Caco-2 (cell line): ENCODE measurements around the gene LRP6. TPM values are rescaled to one million over a fixed set of nuclear protein-coding genes. Genes with fewer than 3 reads are reported as not detected.

Experiments
- BruUV-seq: library from RNA; stranded (reverse); fragments of 400-500 nt; replicated peaks from 2 replicates; lab custom pipeline; 2021; lab: Mats Ljungman, UMichigan
- CTCF ChIA-PET: fragments of 300-600 bp; sonication (Branson Sonifier 250); formaldehyde crosslinking; loops from one replicate; lab custom pipeline; 2022; ENCODE audit warnings: antibody characterized with exemption; lab: Charles Lee
- POLR2A ChIA-PET: fragments of 300-600 bp; sonication (Branson Sonifier 250); formaldehyde crosslinking; loops from one replicate; lab custom pipeline; 2022; ENCODE audit warnings: antibody characterized with exemption; lab: Charles Lee
- DNase-seq, 2 experiments: peaks; one replicate each; pipeline versions ENCODE4 v3.0.0 to v3.0.0-alpha.2; 2020 to 2022
- H3K27me3 ChIP-seq: replicated peaks from 2 replicates; pipeline ENCODE4 v1.6.0; 2011; ENCODE audit warnings: low read length; ENCODE audit not compliant: control insufficient read depth, insufficient read depth
- H3K36me3 ChIP-seq: 2 replicates; pipeline ENCODE4 v1.5.1; 2011; ENCODE audit warnings: low read length; ENCODE audit not compliant: control insufficient read depth, insufficient read depth
- H3K4me1 ChIP-seq: fragments of 250-450 bp; sonication (Bioruptor Pico); 2 replicates; pipeline ENCODE4 v1.5.1; 2020; ENCODE audit warnings: mild to moderate bottlenecking
- H3K4me3 ChIP-seq: 2 replicates; pipeline ENCODE4 v1.5.1; 2011; ENCODE audit warnings: low read depth, mild to moderate bottlenecking, control low read depth, low read length
- H3K9me3 ChIP-seq: fragments of 250-450 bp; sonication (Bioruptor Pico); 2 replicates; pipeline ENCODE4 v1.5.1; 2020; ENCODE audit warnings: mild to moderate bottlenecking, moderate library complexity
- H3K27ac Mint-ChIP-seq: one replicate; pipeline ENCODE4 v1.8.0; 2022; ENCODE audit warnings: mixed read lengths; ENCODE audit not compliant: unreplicated experiment
- H3K27me3 Mint-ChIP-seq: one replicate; pipeline ENCODE4 v1.8.0; 2022; ENCODE audit warnings: mixed read lengths; ENCODE audit not compliant: insufficient read depth, unreplicated experiment
- H3K36me3 Mint-ChIP-seq: one replicate; pipeline ENCODE4 v1.8.0; 2022; ENCODE audit warnings: mild to moderate bottlenecking, mixed read lengths; ENCODE audit not compliant: insufficient read depth, unreplicated experiment
- H3K4me1 Mint-ChIP-seq: one replicate; pipeline ENCODE4 v1.8.0; 2022; ENCODE audit warnings: low read depth, mixed read lengths; ENCODE audit not compliant: unreplicated experiment
- H3K4me3 Mint-ChIP-seq: one replicate; pipeline ENCODE4 v1.8.0; 2022; ENCODE audit warnings: mild to moderate bottlenecking, moderate library complexity, mixed read lengths; ENCODE audit not compliant: unreplicated experiment
- H3K9me3 Mint-ChIP-seq: one replicate; pipeline ENCODE4 v1.8.0; 2022; ENCODE audit warnings: mixed read lengths; ENCODE audit not compliant: unreplicated experiment
- intact Hi-C: fragments of 100-400 bp; cut with micrococcal nuclease; formaldehyde crosslinking; loops from one replicate; pipeline ENCODE4 v1.10.0; 2022; ENCODE audit not compliant: unreplicated experiment
- total RNA-seq: library from RNA; stranded (reverse); gene quantifications from 2 replicates; pipeline ENCODE4 v1.2.3, GENCODE V29; 2022
- TF ChIP-seq, protein P1 (sequence below), 2 experiments: fragments of 200-600 bp in 1 of 2; IDR thresholded peaks; 1 replicate in 1 of 2; 2 replicates in 1 of 2; pipeline versions ENCODE4 v1.5.1 to v1.8.0; 2011 to 2022; ENCODE audit warnings: antibody characterized with exemption in 1 of 2, control low read depth in 1 of 2, inconsistent platforms in 1 of 2, low read depth in 1 of 2, low read length in 1 of 2, mild to moderate bottlenecking in 1 of 2, moderate library complexity in 1 of 2; ENCODE audit not compliant: insufficient read depth in 1 of 2, severe bottlenecking in 1 of 2, unreplicated experiment in 1 of 2

LRP6 gene
- total RNA-seq, 1 experiment from 2014 or later: 72.7 TPM

DNA sequence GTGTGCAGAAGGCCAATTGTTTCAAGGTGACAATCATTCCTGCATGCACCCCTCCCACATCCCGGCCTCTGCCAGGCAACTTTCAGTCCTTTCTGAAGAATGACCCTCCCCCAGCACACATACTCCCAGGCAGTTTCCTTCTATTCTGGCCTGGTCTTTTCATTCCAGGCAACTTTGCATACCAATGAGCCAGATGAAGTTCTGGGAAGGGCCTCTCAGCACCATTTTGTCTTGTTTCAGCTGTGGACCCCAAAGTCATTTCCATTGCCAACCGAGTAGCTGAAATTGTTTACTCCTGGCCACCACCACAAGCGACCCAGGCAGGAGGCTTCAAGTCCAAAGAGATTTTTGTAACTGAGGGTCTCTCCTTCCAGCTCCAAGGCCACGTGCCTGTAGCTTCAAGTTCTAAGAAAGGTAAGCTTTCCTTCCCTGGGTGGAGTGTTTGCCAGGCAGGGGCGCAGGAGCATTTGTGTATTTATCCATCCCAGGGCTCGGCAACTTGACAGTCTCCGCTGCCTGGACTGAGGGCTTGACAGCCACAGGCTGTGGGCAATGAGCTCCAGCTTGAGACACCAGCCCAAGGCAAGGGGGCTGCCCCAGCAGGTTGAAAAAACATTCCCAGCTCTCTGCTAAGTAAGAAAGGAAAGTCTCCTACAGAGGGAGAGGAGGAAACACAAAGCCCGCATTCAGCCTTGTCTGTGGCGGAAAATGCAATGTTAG lies 179.7 kb downstream of the LRP6 start:
- H3K4me1 Mint-ChIP-seq: peaks cover 24% of the 10 kb centered on the region
- peak overlapping the region; percentile 1 for H3K27ac Mint-ChIP-seq
- no peaks in the 10 kb centered on the region for H3K36me3 Mint-ChIP-seq
- no peak overlapping the region for H3K4me3 ChIP-seq
- POLR2A ChIA-PET: interaction anchor here (1.0 kb wide), 1 partner anchor 54 kb away, joined by 3 read pairs; no protein-coding TSS in a partner anchor
- no peaks in the 10 kb centered on the region for H3K27me3 Mint-ChIP-seq
- CTCF ChIA-PET: interaction anchor here (0.6 kb wide), 1 partner anchor 533 kb away, joined by 3 read pairs; no protein-coding TSS in a partner anchor
- peaks cover 15% of the 10 kb centered on the region for H3K4me1 ChIP-seq
- intact Hi-C loops: no loop called here
- H3K4me3 Mint-ChIP-seq: no peak overlapping the region
- BruUV-seq: no TSS peak
- TF ChIP-seq, protein P1, sequence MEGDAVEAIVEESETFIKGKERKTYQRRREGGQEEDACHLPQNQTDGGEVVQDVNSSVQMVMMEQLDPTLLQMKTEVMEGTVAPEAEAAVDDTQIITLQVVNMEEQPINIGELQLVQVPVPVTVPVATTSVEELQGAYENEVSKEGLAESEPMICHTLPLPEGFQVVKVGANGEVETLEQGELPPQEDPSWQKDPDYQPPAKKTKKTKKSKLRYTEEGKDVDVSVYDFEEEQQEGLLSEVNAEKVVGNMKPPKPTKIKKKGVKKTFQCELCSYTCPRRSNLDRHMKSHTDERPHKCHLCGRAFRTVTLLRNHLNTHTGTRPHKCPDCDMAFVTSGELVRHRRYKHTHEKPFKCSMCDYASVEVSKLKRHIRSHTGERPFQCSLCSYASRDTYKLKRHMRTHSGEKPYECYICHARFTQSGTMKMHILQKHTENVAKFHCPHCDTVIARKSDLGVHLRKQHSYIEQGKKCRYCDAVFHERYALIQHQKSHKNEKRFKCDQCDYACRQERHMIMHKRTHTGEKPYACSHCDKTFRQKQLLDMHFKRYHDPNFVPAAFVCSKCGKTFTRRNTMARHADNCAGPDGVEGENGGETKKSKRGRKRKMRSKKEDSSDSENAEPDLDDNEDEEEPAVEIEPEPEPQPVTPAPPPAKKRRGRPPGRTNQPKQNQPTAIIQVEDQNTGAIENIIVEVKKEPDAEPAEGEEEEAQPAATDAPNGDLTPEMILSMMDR (IDR thresholded peaks at IDR 0.05; ENCODE audit: insufficient read depth in 1 of 2, low read depth in 1 of 2, low read length in 1 of 2, severe bottlenecking in 1 of 2, unreplicated experiment in 1 of 2): no peak
- no peaks in the 10 kb centered on the region for H3K9me3 Mint-ChIP-seq
- 0 out of 2 replicates have a peak, but pooled peaks cover 3% of the 10 kb centered on the region for H3K36me3 ChIP-seq
- DNase-seq: no peak
- no peaks in the 10 kb centered on the region for H3K27me3 ChIP-seq
- H3K9me3 ChIP-seq: no peaks in the 10 kb centered on the region

DNA sequence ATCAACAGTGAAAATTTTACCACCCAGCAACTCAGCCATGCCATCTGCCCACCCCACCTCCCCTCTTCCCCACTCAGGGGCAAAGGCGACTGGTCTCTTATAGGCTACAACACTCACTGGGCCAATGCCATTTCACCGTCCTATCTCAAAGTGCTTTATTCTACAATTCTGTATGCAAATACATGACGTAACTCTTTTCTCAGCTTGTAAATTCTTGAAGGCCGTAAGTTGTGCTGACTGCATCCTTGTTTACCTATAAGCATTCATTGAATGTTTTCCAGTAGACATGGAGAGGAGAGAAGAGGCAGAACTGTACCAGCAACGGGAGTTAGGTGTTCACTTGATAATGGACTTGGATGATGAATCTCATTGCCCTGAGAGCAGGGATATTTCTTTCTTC lies 180.5 kb downstream of the LRP6 start:
- H3K4me1 Mint-ChIP-seq: peaks cover 24% of the 10 kb centered on the region
- no peaks in the 10 kb centered on the region for H3K9me3 Mint-ChIP-seq
- H3K36me3 Mint-ChIP-seq: peaks cover 7% of the 10 kb centered on the region
- H3K4me3 ChIP-seq: no peak overlapping the region
- DNase-seq: peak in 1 of 2 experiments; percentile 37
- no TSS peak for BruUV-seq
- intact Hi-C loops: no loop called here
- 0 out of 2 replicates have a peak, but pooled peaks cover 3% of the 10 kb centered on the region for H3K36me3 ChIP-seq
- no peaks in the 10 kb centered on the region for H3K27me3 Mint-ChIP-seq
- no peaks in the 10 kb centered on the region for H3K9me3 ChIP-seq
- ChIA-PET POLR2A (interaction anchor here (1.0 kb wide), 1 partner anchor 54 kb away, joined by 3 read pairs; no protein-coding TSS in a partner anchor), CTCF (no interaction called here)
- no peaks in the 10 kb centered on the region for H3K27me3 ChIP-seq
- H3K27ac Mint-ChIP-seq: no peak overlapping the region
- no peak overlapping the region for H3K4me3 Mint-ChIP-seq
- TF ChIP-seq, protein P1 (IDR thresholded peaks at IDR 0.05; ENCODE audit: insufficient read depth in 1 of 2, low read depth in 1 of 2, low read length in 1 of 2, severe bottlenecking in 1 of 2, unreplicated experiment in 1 of 2): no peak
- H3K4me1 ChIP-seq: peaks cover 21% of the 10 kb centered on the region

DNA sequence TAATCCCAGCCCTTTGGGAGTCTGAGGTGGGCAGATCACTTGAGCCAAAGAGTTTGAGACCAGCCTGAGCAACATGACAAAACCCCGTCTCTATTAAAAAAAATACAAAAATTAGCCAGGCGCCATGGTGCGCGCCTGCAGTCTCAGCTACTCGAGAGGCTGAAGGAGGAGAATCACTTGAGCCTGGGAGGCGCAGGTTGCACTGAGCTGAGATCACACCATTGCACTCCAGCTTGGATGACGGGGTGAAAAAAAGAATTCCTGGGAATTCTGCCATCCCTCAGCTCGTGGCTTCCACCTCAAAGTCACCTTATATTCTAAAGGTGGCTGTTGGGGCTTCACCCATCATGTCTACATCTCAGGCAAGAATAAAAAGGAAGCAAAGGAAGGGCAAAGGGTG lies 183.2 kb downstream of the LRP6 start:
- Mint-ChIP-seq H3K36me3 (peaks cover 20% of the 10 kb centered on the region), H3K27ac (no peak overlapping the region), H3K4me1 (peaks cover 31% of the 10 kb centered on the region), H3K4me3 (no peak overlapping the region), H3K27me3 (no peaks in the 10 kb centered on the region), H3K9me3 (no peaks in the 10 kb centered on the region)
- H3K9me3 ChIP-seq: no peaks in the 10 kb centered on the region
- H3K27me3 ChIP-seq: no peaks in the 10 kb centered on the region
- H3K4me3 ChIP-seq: no peak overlapping the region
- no TSS peak for BruUV-seq
- 0 out of 2 replicates have a peak, but pooled peaks cover 3% of the 10 kb centered on the region for H3K36me3 ChIP-seq
- DNase-seq: no peak
- POLR2A ChIA-PET: no interaction called here
- TF ChIP-seq, protein P1 (IDR thresholded peaks at IDR 0.05; ENCODE audit: insufficient read depth in 1 of 2, low read depth in 1 of 2, low read length in 1 of 2, severe bottlenecking in 1 of 2, unreplicated experiment in 1 of 2): no peak
- H3K4me1 ChIP-seq: peaks cover 20% of the 10 kb centered on the region
- CTCF ChIA-PET: interaction anchor here (3.2 kb wide), 2 partner anchors 245 to 250 kb away, joined by 19 to 21 read pairs; no protein-coding TSS in a partner anchor
- intact Hi-C loops: loop anchor here (5.0 kb wide), 1 partner anchor 574 kb away; no protein-coding TSS in a partner anchor
